ENCODE data around the gene NEK5.
"Not testable (repeated sequence)": the region's sequence is repeated elsewhere in the genome, so short reads cannot be mapped to it uniquely, and the experiment has no call there.

NEK5 gene

DNA sequence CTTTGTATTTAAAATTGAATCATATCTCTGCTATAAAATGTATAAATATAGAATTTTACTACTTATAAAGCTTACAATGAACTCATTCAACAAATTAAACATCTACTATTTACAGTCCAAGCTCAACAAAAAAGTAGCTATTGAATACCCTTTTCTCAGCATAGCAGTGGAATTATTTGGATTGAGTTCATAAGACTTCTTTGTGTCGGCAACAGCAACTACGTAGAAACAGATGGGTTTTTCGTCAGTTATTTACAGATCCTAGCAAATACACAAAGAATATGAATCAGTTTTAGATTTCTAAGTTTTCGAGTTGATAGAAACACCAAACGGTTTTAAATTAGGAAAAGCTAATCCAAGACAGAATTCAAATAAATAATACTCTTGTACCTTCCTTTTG lies 41.0 kb upstream of the NEK5 start:
- no peak for ATAC-seq
- TF ChIP-seq ZFP3 (CRISPR knock-in tag; IDR thresholded peaks at IDR 0.05) = no peak
- TF ChIP-seq CSDC2 (CRISPR knock-in tag; IDR thresholded peaks at IDR 0.05) = no peak
- TF ChIP-seq GLIS3 (CRISPR knock-in tag; IDR thresholded peaks at IDR 0.05) = no peak
- TF ChIP-seq RARB (CRISPR knock-in tag; IDR thresholded peaks at IDR 0.05) = no peak

- TF ChIP-seq CSDC2 (CRISPR knock-in tag; IDR thresholded peaks at IDR 0.05) (no peak), GLIS3 (CRISPR knock-in tag; IDR thresholded peaks at IDR 0.05) (no peak), ZFP30 (CRISPR knock-in tag; IDR thresholded peaks at IDR 0.05) (no peak), ARNTL (CRISPR knock-in tag; IDR thresholded peaks at IDR 0.05; ENCODE audit: borderline replicate concordance, low read depth) (no peak), ZFP3 (CRISPR knock-in tag; IDR thresholded peaks at IDR 0.05) (no peak), PPARA (CRISPR knock-in tag; IDR thresholded peaks at IDR 0.05; ENCODE audit: borderline replicate concordance) (no peak), ESRRG (CRISPR knock-in tag; IDR thresholded peaks at IDR 0.05) (no peak), BACH2 (CRISPR knock-in tag; IDR thresholded peaks at IDR 0.05; ENCODE audit: borderline replicate concordance) (no peak), ISL1 (CRISPR knock-in tag; IDR thresholded peaks at IDR 0.05) (no peak)
- TF ChIP-seq, protein P1, sequence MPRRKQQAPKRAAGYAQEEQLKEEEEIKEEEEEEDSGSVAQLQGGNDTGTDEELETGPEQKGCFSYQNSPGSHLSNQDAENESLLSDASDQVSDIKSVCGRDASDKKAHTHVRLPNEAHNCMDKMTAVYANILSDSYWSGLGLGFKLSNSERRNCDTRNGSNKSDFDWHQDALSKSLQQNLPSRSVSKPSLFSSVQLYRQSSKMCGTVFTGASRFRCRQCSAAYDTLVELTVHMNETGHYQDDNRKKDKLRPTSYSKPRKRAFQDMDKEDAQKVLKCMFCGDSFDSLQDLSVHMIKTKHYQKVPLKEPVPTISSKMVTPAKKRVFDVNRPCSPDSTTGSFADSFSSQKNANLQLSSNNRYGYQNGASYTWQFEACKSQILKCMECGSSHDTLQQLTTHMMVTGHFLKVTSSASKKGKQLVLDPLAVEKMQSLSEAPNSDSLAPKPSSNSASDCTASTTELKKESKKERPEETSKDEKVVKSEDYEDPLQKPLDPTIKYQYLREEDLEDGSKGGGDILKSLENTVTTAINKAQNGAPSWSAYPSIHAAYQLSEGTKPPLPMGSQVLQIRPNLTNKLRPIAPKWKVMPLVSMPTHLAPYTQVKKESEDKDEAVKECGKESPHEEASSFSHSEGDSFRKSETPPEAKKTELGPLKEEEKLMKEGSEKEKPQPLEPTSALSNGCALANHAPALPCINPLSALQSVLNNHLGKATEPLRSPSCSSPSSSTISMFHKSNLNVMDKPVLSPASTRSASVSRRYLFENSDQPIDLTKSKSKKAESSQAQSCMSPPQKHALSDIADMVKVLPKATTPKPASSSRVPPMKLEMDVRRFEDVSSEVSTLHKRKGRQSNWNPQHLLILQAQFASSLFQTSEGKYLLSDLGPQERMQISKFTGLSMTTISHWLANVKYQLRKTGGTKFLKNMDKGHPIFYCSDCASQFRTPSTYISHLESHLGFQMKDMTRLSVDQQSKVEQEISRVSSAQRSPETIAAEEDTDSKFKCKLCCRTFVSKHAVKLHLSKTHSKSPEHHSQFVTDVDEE (CRISPR knock-in tag; IDR thresholded peaks at IDR 0.05) = no peak
- TF ChIP-seq, protein P2, sequence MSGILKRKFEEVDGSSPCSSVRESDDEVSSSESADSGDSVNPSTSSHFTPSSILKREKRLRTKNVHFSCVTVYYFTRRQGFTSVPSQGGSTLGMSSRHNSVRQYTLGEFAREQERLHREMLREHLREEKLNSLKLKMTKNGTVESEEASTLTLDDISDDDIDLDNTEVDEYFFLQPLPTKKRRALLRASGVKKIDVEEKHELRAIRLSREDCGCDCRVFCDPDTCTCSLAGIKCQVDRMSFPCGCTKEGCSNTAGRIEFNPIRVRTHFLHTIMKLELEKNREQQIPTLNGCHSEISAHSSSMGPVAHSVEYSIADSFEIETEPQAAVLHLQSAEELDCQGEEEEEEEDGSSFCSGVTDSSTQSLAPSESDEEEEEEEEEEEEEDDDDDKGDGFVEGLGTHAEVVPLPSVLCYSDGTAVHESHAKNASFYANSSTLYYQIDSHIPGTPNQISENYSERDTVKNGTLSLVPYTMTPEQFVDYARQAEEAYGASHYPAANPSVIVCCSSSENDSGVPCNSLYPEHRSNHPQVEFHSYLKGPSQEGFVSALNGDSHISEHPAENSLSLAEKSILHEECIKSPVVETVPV (CRISPR knock-in tag; IDR thresholded peaks at IDR 0.05) = no peak
- ATAC-seq = no peak
These were observed 36.5 kb upstream of the NEK5 start for GRCh38 chr13:52165411-52165810.

DNA sequence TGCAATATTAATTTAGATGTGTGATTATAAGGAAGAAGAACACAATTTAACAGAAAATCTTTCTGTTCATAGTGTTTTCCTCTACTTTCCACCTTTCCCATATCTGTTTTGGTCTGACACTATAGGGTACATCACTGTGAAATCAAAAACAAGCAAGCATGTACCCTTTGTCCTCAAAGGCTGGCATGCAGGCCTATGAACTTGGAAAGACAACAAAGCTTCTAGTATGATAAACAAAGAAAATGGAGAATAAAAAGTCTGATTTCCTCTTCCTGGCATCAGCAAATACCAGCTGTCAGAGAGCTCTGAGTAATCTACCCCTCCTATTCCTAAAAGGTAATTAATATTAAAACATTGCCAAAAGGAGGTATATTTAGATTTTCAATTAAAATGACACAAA lies 36.1 kb upstream of the NEK5 start:
- no peak for TF ChIP-seq ZC3H10 (CRISPR knock-in tag; IDR thresholded peaks at IDR 0.05)
- no peak for TF ChIP-seq POU6F1 (CRISPR knock-in tag; IDR thresholded peaks at IDR 0.05; ENCODE audit: borderline replicate concordance, low read depth)
- TF ChIP-seq PPARA (CRISPR knock-in tag; IDR thresholded peaks at IDR 0.05; ENCODE audit: borderline replicate concordance) = no peak
- TF ChIP-seq ARNTL (CRISPR knock-in tag; IDR thresholded peaks at IDR 0.05; ENCODE audit: borderline replicate concordance, low read depth) = no peak
- TF ChIP-seq SNAI2 (CRISPR knock-in tag; IDR thresholded peaks at IDR 0.05) = no peak
- no peak for TF ChIP-seq ZFP3 (CRISPR knock-in tag; IDR thresholded peaks at IDR 0.05)
- TF ChIP-seq RARB (CRISPR knock-in tag; IDR thresholded peaks at IDR 0.05) = no peak
- no peak for TF ChIP-seq OSR1 (CRISPR knock-in tag; IDR thresholded peaks at IDR 0.05)
- TF ChIP-seq, protein P2 (CRISPR knock-in tag; IDR thresholded peaks at IDR 0.05) = no peak
- TF ChIP-seq ZNF70 (CRISPR knock-in tag; IDR thresholded peaks at IDR 0.05) = no peak
- TF ChIP-seq ISL1 (CRISPR knock-in tag; IDR thresholded peaks at IDR 0.05) = no peak
- TF ChIP-seq ZNF565 (CRISPR knock-in tag; conservative IDR thresholded peaks at IDR 0.05; ENCODE audit: low read depth) = no peak
- TF ChIP-seq GLIS3 (CRISPR knock-in tag; IDR thresholded peaks at IDR 0.05) = no peak
- TF ChIP-seq TCF4 (CRISPR knock-in tag; IDR thresholded peaks at IDR 0.05; ENCODE audit: borderline replicate concordance) = no peak
- no peak for TF ChIP-seq ZNF8 (CRISPR knock-in tag; IDR thresholded peaks at IDR 0.05)
- no peak for TF ChIP-seq TOX (CRISPR knock-in tag; IDR thresholded peaks at IDR 0.05; ENCODE audit: borderline replicate concordance)
- TF ChIP-seq CSDC2 (CRISPR knock-in tag; IDR thresholded peaks at IDR 0.05) = no peak
- no peak for ATAC-seq

DNA sequence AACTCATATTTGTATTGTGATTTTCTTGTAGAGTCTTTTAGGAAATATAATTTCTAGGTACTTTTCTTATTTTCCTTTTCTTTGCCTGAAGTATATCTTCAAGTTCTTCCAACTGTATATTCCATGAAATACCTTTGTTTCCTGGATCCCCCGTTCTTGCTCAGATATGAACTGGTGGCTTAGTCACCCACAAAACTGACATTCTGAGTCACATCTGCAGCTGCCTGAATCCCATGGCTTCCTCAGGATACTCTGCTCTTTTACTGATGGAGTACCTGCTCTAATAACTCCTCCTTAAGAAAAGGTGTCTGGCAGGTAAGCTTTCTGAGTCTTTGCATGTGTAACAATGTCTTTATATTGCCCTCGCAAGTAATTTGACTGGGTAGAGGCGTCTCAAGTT lies 35.0 kb upstream of the NEK5 start:
- not testable (repeated sequence) for ATAC-seq

Data from SK-N-SH treated with all-trans-retinoic acid at 6 μM for 48 hours (cell line).